GM23338 (cell line): ENCODE measurements around the gene PTGIS. TPM values are rescaled to one million over a fixed set of nuclear protein-coding genes. Genes with fewer than 3 reads are reported as not detected.

Source experiments
- ATAC-seq: fragments of 200-7000 bp; cut with Tn5 transposase; 3 replicates; pipeline ENCODE4 v1.9.1; 2020
- DNase-seq: peaks from one replicate; pipeline ENCODE4 v3.0.0-alpha.2; 2015; ENCODE audit warnings: low spot score
- H2AFZ ChIP-seq: fragments of 200-600 bp; sonication (generic); 2 replicates; pipeline ENCODE4 v1.8.0; 2016; ENCODE audit warnings: antibody characterized with exemption, mild to moderate bottlenecking, moderate library complexity
- H3F3A ChIP-seq: fragments of 200-600 bp; sonication (generic); replicated peaks from 2 replicates; pipeline ENCODE4 v1.8.0; 2017; ENCODE audit warnings: antibody characterized with exemption, mixed run types, low read depth
- H3K27ac ChIP-seq: fragments of 200-600 bp; sonication (generic); 2 replicates; pipeline ENCODE4 v1.6.1; 2016; ENCODE audit warnings: low read depth
- H3K27me3 ChIP-seq: fragments of 200-600 bp; sonication (generic); 2 replicates; pipeline ENCODE4 v1.8.0; 2016; ENCODE audit warnings: mild to moderate bottlenecking, mixed run types, moderate library complexity; ENCODE audit not compliant: insufficient read depth
- H3K36me3 ChIP-seq: fragments of 200-600 bp; sonication (generic); 2 replicates; pipeline ENCODE4 v1.8.0; 2016; ENCODE audit warnings: mild to moderate bottlenecking; ENCODE audit not compliant: insufficient read depth
- H3K4me1 ChIP-seq: fragments of 200-600 bp; sonication (generic); 2 replicates; pipeline ENCODE4 v1.8.0; 2016; ENCODE audit warnings: mild to moderate bottlenecking, moderate library complexity; ENCODE audit not compliant: insufficient read depth
- H3K4me2 ChIP-seq: fragments of 200-600 bp; sonication (generic); 2 replicates; pipeline ENCODE4 v1.7.1; 2017; ENCODE audit warnings: mixed run types
- H3K4me3 ChIP-seq: fragments of 200-600 bp; sonication (generic); 2 replicates; pipeline ENCODE4 v1.6.1; 2016; ENCODE audit warnings: mixed run types
- H3K79me2 ChIP-seq: fragments of 200-600 bp; sonication (generic); replicated peaks from 2 replicates; pipeline ENCODE4 v1.8.0; 2017; ENCODE audit warnings: mild to moderate bottlenecking; ENCODE audit not compliant: insufficient read depth
- H3K9me2 ChIP-seq: fragments of 200-600 bp; sonication (generic); 2 replicates; pipeline ENCODE4 v1.8.0; 2017; ENCODE audit not compliant: insufficient read depth
- H4K20me1 ChIP-seq: fragments of 200-600 bp; sonication (generic); replicated peaks from 2 replicates; pipeline ENCODE4 v1.8.0; 2017; ENCODE audit warnings: mild to moderate bottlenecking; ENCODE audit not compliant: insufficient read depth
- H3K27ac Mint-ChIP-seq: 2 replicates; pipeline ENCODE4 v1.8.0; 2020; ENCODE audit warnings: inconsistent platforms, mild to moderate bottlenecking, moderate library complexity, mixed read lengths
- H3K27me3 Mint-ChIP-seq: 3 replicates; pipeline ENCODE4 v1.8.0; 2022; ENCODE audit warnings: low read depth, mild to moderate bottlenecking, moderate library complexity, mixed read lengths, inconsistent platforms; ENCODE audit not compliant: insufficient read depth, poor library complexity
- H3K36me3 Mint-ChIP-seq: 3 replicates; pipeline ENCODE4 v1.8.0; 2021; ENCODE audit warnings: low read depth, mild to moderate bottlenecking, inconsistent platforms, moderate library complexity, mixed read lengths
- H3K4me1 Mint-ChIP-seq: 3 replicates; pipeline ENCODE4 v1.8.0; 2020; ENCODE audit warnings: mild to moderate bottlenecking, inconsistent platforms, mixed read lengths
- H3K4me3 Mint-ChIP-seq: 3 replicates; pipeline ENCODE4 v1.8.0; 2021; ENCODE audit warnings: moderate library complexity, mild to moderate bottlenecking, inconsistent platforms, mixed read lengths
- H3K9me3 Mint-ChIP-seq: 3 replicates; pipeline ENCODE4 v1.8.0; 2020; ENCODE audit warnings: moderate library complexity, mild to moderate bottlenecking, inconsistent platforms, mixed read lengths
- CREB1 ChIP-seq: fragments of 250-450 bp; sonication (Bioruptor Pico); IDR thresholded peaks from 2 replicates; pipeline ENCODE4 v1.5.0; 2020; ENCODE audit warnings: low read depth, mild to moderate bottlenecking, moderate library complexity
- EZH2 ChIP-seq: fragments of 200-600 bp; sonication (generic); IDR thresholded peaks from one replicate; pipeline ENCODE4 v1.8.0; 2017; ENCODE audit warnings: antibody characterized with exemption, mild to moderate bottlenecking, low read depth; ENCODE audit not compliant: unreplicated experiment
- EZH2phosphoT487 ChIP-seq: fragments of 200-600 bp; sonication (generic); IDR thresholded peaks from one replicate; pipeline ENCODE4 v1.8.1; 2018; ENCODE audit warnings: antibody characterized with exemption; ENCODE audit not compliant: unreplicated experiment
- JUNB ChIP-seq: IDR thresholded peaks from one replicate; pipeline ENCODE4 v1.6.1; 2016; ENCODE audit warnings: antibody characterized with exemption; ENCODE audit not compliant: unreplicated experiment
- NANOG ChIP-seq: IDR thresholded peaks from 2 replicates; pipeline ENCODE4 v1.6.1; 2016; ENCODE audit warnings: antibody characterized with exemption, borderline replicate concordance
- POLR2AphosphoS5 ChIP-seq: IDR thresholded peaks from 2 replicates; pipeline ENCODE4 v1.6.1; 2016; ENCODE audit warnings: antibody characterized with exemption, low read depth
- STAT1 ChIP-seq: IDR thresholded peaks from one replicate; pipeline ENCODE4 v1.6.1; 2016; ENCODE audit warnings: antibody characterized with exemption; ENCODE audit not compliant: unreplicated experiment
- ZNF114 ChIP-seq: fragments of 250-450 bp; sonication (Bioruptor Pico); IDR thresholded peaks from 2 replicates; pipeline ENCODE4 v1.5.0; 2020; ENCODE audit warnings: mild to moderate bottlenecking, moderate library complexity
- ZNF331 ChIP-seq: fragments of 250-450 bp; sonication (Bioruptor Pico); IDR thresholded peaks from 2 replicates; pipeline ENCODE4 v1.5.0; 2020; ENCODE audit warnings: low read depth, mild to moderate bottlenecking, moderate library complexity
- polyA plus RNA-seq: library from polyadenylated mRNA; unstranded; fragments of >200 nt; fragmentation: Nextera tagmentation; extraction: Ambion mirVana; gene quantifications from 2 replicates; pipeline ENCODE4 v1.2.1, GENCODE V29; 2016
- total RNA-seq: library from RNA; depleted of rRNA; stranded (reverse); fragments of >200 nt; shearing (Covaris generic); gene quantifications from 2 replicates; pipeline ENCODE4 v1.2.3, GENCODE V29; 2014
- TF ChIP-seq, protein P1 (sequence below): IDR thresholded peaks from 2 replicates; pipeline ENCODE4 v1.6.1; 2016; ENCODE audit warnings: antibody characterized with exemption
- TF ChIP-seq, protein P2 (sequence below): fragments of 250-450 bp; sonication (Bioruptor Pico); IDR thresholded peaks from 2 replicates; pipeline ENCODE4 v1.5.0; 2020; ENCODE audit warnings: mild to moderate bottlenecking, moderate library complexity
- TF ChIP-seq, protein P3 (sequence below): IDR thresholded peaks from one replicate; pipeline ENCODE4 v1.6.1; 2018; ENCODE audit warnings: antibody characterized with exemption; ENCODE audit not compliant: unreplicated experiment
- TF ChIP-seq, protein P4 (sequence below), 2 experiments: fragments of 200-600 bp in 1 of 2; sonication (generic) in 1 of 2; conservative IDR thresholded peaks; 2 replicates each; pipeline versions ENCODE4 v1.5.1 to v1.6.1; 2016 to 2017; ENCODE audit warnings: antibody characterized with exemption in 2 of 2, low read depth in 2 of 2, mild to moderate bottlenecking in 2 of 2, moderate library complexity in 1 of 2

The PTGIS gene
- total and polyA plus RNA-seq, 2 experiments from 2014 or later, result 6.6 to 28.7 TPM

DNA sequence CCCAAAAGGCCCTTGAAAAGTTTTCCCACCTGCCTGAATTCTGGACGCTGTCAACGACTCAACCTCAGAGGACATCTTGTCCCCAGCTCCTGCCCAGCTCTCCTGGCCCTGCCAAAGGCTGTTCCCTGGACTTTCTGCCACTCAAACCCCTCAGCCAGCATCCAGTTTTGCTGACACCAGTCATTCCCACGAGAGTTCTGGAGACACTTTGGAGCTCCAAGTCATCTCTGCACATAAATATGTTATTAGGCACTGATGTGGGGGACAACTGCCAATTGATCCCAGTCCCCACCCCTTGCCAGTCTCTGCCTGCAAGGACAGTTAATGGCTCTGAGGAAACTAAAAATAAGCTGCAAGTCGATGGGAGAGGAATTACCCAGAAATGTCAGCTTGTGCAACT is 46.6 kb downstream of the PTGIS start:
- TF ChIP-seq, protein P1, sequence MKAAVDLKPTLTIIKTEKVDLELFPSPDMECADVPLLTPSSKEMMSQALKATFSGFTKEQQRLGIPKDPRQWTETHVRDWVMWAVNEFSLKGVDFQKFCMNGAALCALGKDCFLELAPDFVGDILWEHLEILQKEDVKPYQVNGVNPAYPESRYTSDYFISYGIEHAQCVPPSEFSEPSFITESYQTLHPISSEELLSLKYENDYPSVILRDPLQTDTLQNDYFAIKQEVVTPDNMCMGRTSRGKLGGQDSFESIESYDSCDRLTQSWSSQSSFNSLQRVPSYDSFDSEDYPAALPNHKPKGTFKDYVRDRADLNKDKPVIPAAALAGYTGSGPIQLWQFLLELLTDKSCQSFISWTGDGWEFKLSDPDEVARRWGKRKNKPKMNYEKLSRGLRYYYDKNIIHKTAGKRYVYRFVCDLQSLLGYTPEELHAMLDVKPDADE, result no peak
- TF ChIP-seq NANOG (no peak), EZH2phosphoT487 (no peak), CREB1 (CRISPR knock-in tag) (no peak), ZNF331 (CRISPR knock-in tag) (no peak), ZNF114 (no peak), STAT1 (no peak), EZH2 (no peak), JUNB (no peak), POLR2AphosphoS5 (no peak)
- TF ChIP-seq, protein P2, sequence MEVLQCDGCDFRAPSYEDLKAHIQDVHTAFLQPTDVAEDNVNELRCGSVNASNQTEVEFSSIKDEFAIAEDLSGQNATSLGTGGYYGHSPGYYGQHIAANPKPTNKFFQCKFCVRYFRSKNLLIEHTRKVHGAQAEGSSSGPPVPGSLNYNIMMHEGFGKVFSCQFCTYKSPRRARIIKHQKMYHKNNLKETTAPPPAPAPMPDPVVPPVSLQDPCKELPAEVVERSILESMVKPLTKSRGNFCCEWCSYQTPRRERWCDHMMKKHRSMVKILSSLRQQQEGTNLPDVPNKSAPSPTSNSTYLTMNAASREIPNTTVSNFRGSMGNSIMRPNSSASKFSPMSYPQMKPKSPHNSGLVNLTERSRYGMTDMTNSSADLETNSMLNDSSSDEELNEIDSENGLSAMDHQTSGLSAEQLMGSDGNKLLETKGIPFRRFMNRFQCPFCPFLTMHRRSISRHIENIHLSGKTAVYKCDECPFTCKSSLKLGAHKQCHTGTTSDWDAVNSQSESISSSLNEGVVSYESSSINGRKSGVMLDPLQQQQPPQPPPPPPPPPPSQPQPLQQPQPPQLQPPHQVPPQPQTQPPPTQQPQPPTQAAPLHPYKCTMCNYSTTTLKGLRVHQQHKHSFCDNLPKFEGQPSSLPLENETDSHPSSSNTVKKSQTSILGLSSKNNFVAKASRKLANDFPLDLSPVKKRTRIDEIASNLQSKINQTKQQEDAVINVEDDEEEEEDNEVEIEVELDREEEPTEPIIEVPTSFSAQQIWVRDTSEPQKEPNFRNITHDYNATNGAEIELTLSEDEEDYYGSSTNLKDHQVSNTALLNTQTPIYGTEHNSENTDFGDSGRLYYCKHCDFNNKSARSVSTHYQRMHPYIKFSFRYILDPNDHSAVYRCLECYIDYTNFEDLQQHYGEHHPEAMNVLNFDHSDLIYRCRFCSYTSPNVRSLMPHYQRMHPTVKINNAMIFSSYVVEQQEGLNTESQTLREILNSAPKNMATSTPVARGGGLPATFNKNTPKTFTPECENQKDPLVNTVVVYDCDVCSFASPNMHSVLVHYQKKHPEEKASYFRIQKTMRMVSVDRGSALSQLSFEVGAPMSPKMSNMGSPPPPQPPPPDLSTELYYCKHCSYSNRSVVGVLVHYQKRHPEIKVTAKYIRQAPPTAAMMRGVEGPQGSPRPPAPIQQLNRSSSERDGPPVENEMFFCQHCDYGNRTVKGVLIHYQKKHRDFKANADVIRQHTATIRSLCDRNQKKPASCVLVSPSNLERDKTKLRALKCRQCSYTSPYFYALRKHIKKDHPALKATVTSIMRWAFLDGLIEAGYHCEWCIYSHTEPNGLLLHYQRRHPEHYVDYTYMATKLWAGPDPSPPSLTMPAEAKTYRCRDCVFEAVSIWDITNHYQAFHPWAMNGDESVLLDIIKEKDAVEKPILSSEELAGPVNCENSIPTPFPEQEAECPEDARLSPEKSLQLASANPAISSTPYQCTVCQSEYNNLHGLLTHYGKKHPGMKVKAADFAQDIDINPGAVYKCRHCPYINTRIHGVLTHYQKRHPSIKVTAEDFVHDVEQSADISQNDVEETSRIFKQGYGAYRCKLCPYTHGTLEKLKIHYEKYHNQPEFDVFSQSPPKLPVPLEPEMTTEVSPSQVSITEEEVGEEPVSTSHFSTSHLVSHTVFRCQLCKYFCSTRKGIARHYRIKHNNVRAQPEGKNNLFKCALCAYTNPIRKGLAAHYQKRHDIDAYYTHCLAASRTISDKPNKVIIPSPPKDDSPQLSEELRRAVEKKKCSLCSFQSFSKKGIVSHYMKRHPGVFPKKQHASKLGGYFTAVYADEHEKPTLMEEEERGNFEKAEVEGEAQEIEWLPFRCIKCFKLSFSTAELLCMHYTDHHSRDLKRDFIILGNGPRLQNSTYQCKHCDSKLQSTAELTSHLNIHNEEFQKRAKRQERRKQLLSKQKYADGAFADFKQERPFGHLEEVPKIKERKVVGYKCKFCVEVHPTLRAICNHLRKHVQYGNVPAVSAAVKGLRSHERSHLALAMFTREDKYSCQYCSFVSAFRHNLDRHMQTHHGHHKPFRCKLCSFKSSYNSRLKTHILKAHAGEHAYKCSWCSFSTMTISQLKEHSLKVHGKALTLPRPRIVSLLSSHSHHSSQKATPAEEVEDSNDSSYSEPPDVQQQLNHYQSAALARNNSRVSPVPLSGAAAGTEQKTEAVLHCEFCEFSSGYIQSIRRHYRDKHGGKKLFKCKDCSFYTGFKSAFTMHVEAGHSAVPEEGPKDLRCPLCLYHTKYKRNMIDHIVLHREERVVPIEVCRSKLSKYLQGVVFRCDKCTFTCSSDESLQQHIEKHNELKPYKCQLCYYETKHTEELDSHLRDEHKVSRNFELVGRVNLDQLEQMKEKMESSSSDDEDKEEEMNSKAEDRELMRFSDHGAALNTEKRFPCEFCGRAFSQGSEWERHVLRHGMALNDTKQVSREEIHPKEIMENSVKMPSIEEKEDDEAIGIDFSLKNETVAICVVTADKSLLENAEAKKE (CRISPR knock-in tag), result no peak
- TF ChIP-seq, protein P3, sequence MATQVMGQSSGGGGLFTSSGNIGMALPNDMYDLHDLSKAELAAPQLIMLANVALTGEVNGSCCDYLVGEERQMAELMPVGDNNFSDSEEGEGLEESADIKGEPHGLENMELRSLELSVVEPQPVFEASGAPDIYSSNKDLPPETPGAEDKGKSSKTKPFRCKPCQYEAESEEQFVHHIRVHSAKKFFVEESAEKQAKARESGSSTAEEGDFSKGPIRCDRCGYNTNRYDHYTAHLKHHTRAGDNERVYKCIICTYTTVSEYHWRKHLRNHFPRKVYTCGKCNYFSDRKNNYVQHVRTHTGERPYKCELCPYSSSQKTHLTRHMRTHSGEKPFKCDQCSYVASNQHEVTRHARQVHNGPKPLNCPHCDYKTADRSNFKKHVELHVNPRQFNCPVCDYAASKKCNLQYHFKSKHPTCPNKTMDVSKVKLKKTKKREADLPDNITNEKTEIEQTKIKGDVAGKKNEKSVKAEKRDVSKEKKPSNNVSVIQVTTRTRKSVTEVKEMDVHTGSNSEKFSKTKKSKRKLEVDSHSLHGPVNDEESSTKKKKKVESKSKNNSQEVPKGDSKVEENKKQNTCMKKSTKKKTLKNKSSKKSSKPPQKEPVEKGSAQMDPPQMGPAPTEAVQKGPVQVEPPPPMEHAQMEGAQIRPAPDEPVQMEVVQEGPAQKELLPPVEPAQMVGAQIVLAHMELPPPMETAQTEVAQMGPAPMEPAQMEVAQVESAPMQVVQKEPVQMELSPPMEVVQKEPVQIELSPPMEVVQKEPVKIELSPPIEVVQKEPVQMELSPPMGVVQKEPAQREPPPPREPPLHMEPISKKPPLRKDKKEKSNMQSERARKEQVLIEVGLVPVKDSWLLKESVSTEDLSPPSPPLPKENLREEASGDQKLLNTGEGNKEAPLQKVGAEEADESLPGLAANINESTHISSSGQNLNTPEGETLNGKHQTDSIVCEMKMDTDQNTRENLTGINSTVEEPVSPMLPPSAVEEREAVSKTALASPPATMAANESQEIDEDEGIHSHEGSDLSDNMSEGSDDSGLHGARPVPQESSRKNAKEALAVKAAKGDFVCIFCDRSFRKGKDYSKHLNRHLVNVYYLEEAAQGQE, result no peak
- TF ChIP-seq, protein P4, sequence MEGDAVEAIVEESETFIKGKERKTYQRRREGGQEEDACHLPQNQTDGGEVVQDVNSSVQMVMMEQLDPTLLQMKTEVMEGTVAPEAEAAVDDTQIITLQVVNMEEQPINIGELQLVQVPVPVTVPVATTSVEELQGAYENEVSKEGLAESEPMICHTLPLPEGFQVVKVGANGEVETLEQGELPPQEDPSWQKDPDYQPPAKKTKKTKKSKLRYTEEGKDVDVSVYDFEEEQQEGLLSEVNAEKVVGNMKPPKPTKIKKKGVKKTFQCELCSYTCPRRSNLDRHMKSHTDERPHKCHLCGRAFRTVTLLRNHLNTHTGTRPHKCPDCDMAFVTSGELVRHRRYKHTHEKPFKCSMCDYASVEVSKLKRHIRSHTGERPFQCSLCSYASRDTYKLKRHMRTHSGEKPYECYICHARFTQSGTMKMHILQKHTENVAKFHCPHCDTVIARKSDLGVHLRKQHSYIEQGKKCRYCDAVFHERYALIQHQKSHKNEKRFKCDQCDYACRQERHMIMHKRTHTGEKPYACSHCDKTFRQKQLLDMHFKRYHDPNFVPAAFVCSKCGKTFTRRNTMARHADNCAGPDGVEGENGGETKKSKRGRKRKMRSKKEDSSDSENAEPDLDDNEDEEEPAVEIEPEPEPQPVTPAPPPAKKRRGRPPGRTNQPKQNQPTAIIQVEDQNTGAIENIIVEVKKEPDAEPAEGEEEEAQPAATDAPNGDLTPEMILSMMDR (conservative IDR thresholded peaks at IDR 0.05; ENCODE audit: low read depth in 2 of 2), result no peak
- no peak overlapping the region for H3K4me3 Mint-ChIP-seq
- H3K36me3 ChIP-seq, result no peaks in the 10 kb centered on the region; the same call in 1 of the 2 replicates
- no peaks in the 10 kb centered on the region for H4K20me1 ChIP-seq
- peaks cover 43% of the 10 kb centered on the region for H3K36me3 Mint-ChIP-seq
- peaks cover 9% of the 10 kb centered on the region for H3K27me3 Mint-ChIP-seq
- no peaks in the 10 kb centered on the region for H3K79me2 ChIP-seq
- peaks cover 4% of the 10 kb centered on the region; the same call in 2 of the 3 replicates for H3K4me1 Mint-ChIP-seq
- no peak overlapping the region for H3K27ac Mint-ChIP-seq
- no peaks in the 10 kb centered on the region for H3F3A ChIP-seq
- H3K9me3 Mint-ChIP-seq, result peaks cover 6% of the 10 kb centered on the region; the same call in 2 of the 3 replicates
- ATAC-seq (no peak), DNase-seq (no peak)
- no peak overlapping the region for H2AFZ ChIP-seq
- H3K4me2 ChIP-seq, result no peak overlapping the region
- no peaks in the 10 kb centered on the region for H3K4me1 ChIP-seq
- H3K4me3 ChIP-seq, result no peak overlapping the region
- no peaks in the 10 kb centered on the region for H3K27me3 ChIP-seq
- H3K27ac ChIP-seq, result no peak overlapping the region
- no peaks in the 10 kb centered on the region for H3K9me2 ChIP-seq
